KMS-11 (cell line): ENCODE results near the gene ZSCAN30.

Source experiments
- H2AFZ ChIP-seq: fragments of 200-600 bp; sonication (generic); 2 replicates; pipeline ENCODE4 v1.6.1; 2016; ENCODE audit warnings: antibody characterized with exemption, mixed run types, low read depth
- H3K27ac ChIP-seq: fragments of 200-600 bp; sonication (generic); 2 replicates; pipeline ENCODE4 v1.6.1; 2016; ENCODE audit warnings: mild to moderate bottlenecking, mixed run types
- H3K27me3 ChIP-seq: fragments of 200-600 bp; sonication (generic); 2 replicates; pipeline ENCODE4 v1.6.1; 2017; ENCODE audit warnings: mild to moderate bottlenecking, low read depth, mixed run types, moderate library complexity; ENCODE audit not compliant: insufficient read depth
- H3K36me3 ChIP-seq: fragments of 200-600 bp; sonication (generic); 2 replicates; pipeline ENCODE4 v1.6.1; 2017; ENCODE audit warnings: mild to moderate bottlenecking, mixed run types; ENCODE audit not compliant: insufficient read depth
- H3K4me1 ChIP-seq: fragments of 200-600 bp; sonication (generic); 2 replicates; pipeline ENCODE4 v1.6.1; 2016; ENCODE audit warnings: mild to moderate bottlenecking, low read depth, mixed run types; ENCODE audit not compliant: poor library complexity, severe bottlenecking
- H3K4me2 ChIP-seq: fragments of 200-600 bp; sonication (generic); 2 replicates; pipeline ENCODE4 v1.7.0; 2016; ENCODE audit warnings: mild to moderate bottlenecking, mixed run types
- H3K4me3 ChIP-seq: fragments of 200-600 bp; sonication (generic); IDR thresholded peaks from 2 replicates; pipeline ENCODE4 v1.6.1; 2017; ENCODE audit warnings: low read depth, low read length, mixed read lengths; ENCODE audit not compliant: insufficient read depth
- H3K79me2 ChIP-seq: fragments of 200-600 bp; sonication (generic); 2 replicates; pipeline ENCODE4 v1.6.1; 2016; ENCODE audit warnings: low read depth, mixed run types; ENCODE audit not compliant: insufficient read depth
- H3K9ac ChIP-seq: fragments of 200-600 bp; sonication (generic); 2 replicates; pipeline ENCODE4 v1.6.1; 2016; ENCODE audit warnings: mild to moderate bottlenecking, mixed run types
- H4K20me1 ChIP-seq: fragments of 200-600 bp; sonication (generic); 2 replicates; pipeline ENCODE4 v1.6.1; 2016; ENCODE audit warnings: mild to moderate bottlenecking, mixed run types; ENCODE audit not compliant: insufficient read depth
- TF ChIP-seq, protein P1 (sequence below): fragments of 200-600 bp; sonication (generic); conservative IDR thresholded peaks from 2 replicates; pipeline ENCODE4 v1.6.1; 2017; ENCODE audit warnings: low read depth, mild to moderate bottlenecking, antibody characterized with exemption, low read length, moderate library complexity, mixed read lengths

Gene ZSCAN30

DNA sequence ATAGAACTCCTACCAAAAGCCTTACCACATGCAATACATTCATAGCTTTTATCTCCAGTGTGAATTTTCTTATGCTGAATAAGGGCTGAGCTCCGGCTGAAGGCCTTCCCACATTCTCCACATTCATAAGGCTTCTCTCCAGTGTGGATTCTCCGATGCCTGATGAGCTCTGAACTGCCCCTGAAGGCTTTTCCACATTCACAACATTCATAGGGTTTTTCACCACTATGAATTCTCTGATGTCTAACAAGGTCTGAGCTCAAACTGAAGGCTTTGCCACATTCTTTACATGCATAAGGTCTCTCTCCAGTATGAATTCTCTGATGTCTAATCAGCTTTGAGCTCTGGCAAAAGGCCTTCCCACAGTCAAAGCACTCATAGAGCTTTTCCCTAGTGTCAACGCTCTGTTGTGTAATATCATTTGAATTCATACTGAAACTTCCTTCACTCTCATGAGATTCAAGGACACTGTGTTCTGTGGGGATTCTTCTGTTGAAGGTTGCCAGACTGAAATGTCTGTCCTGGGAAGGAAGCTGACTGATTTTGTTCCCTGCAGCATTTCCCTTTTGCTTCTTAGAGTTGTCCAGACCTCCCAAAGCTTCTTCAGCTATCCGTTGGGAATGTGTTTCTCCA, 36.3 kb downstream of the ZSCAN30 start:
- TF ChIP-seq, protein P1, sequence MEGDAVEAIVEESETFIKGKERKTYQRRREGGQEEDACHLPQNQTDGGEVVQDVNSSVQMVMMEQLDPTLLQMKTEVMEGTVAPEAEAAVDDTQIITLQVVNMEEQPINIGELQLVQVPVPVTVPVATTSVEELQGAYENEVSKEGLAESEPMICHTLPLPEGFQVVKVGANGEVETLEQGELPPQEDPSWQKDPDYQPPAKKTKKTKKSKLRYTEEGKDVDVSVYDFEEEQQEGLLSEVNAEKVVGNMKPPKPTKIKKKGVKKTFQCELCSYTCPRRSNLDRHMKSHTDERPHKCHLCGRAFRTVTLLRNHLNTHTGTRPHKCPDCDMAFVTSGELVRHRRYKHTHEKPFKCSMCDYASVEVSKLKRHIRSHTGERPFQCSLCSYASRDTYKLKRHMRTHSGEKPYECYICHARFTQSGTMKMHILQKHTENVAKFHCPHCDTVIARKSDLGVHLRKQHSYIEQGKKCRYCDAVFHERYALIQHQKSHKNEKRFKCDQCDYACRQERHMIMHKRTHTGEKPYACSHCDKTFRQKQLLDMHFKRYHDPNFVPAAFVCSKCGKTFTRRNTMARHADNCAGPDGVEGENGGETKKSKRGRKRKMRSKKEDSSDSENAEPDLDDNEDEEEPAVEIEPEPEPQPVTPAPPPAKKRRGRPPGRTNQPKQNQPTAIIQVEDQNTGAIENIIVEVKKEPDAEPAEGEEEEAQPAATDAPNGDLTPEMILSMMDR, result no peak
- Histone ChIP-seq H3K4me2 (no peak overlapping the region), H3K27ac (no peak overlapping the region), H3K27me3 (no peaks in the 10 kb centered on the region), H3K79me2 (no peaks in the 10 kb centered on the region), H3K4me3 (no peak overlapping the region), H2AFZ (no peak overlapping the region), H3K4me1 (no peaks in the 10 kb centered on the region), H3K9ac (no peak overlapping the region), H3K36me3 (no peaks in the 10 kb centered on the region), H4K20me1 (no peaks in the 10 kb centered on the region)

DNA sequence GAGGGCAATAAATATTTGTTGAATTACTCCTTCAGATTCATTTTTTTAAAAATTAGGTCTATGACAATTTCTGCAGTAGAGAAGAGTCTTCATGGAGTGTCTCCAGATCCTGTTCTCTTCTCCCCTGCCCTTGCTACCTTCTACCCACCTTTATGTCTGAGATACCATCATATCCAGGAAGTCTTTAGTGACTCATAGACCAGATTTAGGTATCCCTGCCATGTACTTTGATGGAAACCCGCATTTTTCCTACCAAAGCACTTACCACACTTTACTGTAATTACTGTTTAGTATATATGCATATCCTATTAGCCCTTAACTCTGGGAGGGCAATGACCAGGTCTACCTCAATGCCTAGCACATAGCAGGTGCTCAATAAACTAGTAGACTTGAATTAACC, 37.6 kb downstream of the ZSCAN30 start:
- H3K4me1 ChIP-seq, result no peaks in the 10 kb centered on the region
- TF ChIP-seq, protein P1, result no peak
- no peaks in the 10 kb centered on the region for H3K79me2 ChIP-seq
- H2AFZ ChIP-seq, result no peak overlapping the region
- H3K27ac ChIP-seq, result no peak overlapping the region
- H3K36me3 ChIP-seq, result no peaks in the 10 kb centered on the region
- H3K4me2 ChIP-seq, result no peak overlapping the region
- no peaks in the 10 kb centered on the region for H3K27me3 ChIP-seq
- H3K9ac ChIP-seq, result no peak overlapping the region
- H3K4me3 ChIP-seq, result no peak overlapping the region
- H4K20me1 ChIP-seq, result no peaks in the 10 kb centered on the region

DNA sequence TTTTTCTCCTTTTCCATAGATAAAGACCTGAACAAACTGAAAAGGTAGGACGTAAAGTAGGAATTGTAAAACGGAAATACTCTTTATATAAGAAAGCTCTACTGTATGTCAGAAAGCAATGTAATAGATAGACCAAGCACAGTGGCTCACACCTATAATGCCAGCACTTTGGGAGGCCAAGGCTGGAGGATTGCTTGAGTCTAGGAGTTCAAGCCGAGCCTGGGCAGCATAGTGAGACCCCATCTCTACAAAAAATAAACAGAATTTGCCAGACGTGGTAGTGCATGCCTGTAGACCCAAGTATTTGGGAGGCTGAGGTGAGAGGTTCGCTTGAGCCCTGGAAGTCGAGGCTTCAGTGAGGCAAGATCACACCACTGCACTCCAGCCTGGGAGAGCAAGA, 41.6 kb downstream of the ZSCAN30 start:
- Histone ChIP-seq H3K4me3 (no peak overlapping the region), H3K9ac (no peak overlapping the region)
- TF ChIP-seq, protein P1, result no peak

DNA sequence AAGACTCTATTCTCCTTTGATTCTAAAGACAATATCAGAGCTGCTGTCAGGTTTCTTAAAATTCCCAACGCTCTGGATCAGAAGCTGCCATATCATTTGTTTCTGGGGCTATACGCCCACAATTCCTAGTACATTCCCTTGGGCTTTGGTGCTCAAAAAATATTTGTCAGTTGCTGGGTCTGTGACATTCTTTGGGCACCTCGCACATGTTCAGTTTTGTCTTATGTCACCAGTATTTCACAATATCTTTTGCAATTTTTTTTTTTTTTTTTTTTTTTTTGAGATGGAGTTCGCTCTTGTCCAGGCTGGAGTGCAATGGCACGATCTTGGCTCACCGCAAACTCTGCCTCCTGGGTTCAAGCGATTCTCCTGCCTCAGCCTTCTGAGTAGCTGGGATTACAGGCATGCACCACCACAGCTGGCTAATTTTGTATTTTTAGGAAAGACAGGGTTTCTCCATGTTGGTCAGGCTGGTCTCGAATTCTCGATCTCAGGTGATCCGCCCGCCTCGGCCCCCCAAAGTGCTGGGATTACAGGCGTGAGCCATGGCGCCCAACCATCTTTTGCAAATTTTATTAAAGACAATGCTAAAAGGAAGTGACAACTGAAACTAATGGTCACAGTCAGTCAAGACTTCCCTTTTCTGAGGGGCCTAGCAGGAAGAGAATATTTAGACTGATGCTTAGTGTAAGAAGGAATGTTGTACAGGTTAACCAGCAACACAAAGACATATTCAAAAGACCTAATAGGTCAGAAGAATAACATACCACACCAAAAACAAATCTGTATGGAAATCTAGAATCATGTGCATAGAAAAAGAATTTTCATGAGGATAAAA, 42.4 kb downstream of the ZSCAN30 start:
- Histone ChIP-seq H3K4me1 (no peaks in the 10 kb centered on the region), H2AFZ (no peak overlapping the region), H3K79me2 (peaks cover 2% of the 10 kb centered on the region; the same call in 1 of the 2 replicates), H3K9ac (no peak overlapping the region), H3K27me3 (no peaks in the 10 kb centered on the region), H3K4me2 (no peak overlapping the region), H3K27ac (no peak overlapping the region), H4K20me1 (no peaks in the 10 kb centered on the region), H3K4me3 (no peak overlapping the region), H3K36me3 (peaks cover 30% of the 10 kb centered on the region; the same call in 1 of the 2 replicates)
- TF ChIP-seq, protein P1, result no peak

More for the DNA sequence above, 41.6 kb downstream of the ZSCAN30 start:
- no peak overlapping the region for H2AFZ ChIP-seq
- no peaks in the 10 kb centered on the region for H3K4me1 ChIP-seq
- H3K36me3 ChIP-seq, result peaks cover 25% of the 10 kb centered on the region; the same call in 1 of the 2 replicates
- H3K79me2 ChIP-seq, result no peaks in the 10 kb centered on the region
- no peaks in the 10 kb centered on the region for H4K20me1 ChIP-seq
- no peak overlapping the region for H3K4me2 ChIP-seq
- no peaks in the 10 kb centered on the region for H3K27me3 ChIP-seq
- H3K27ac ChIP-seq, result no peak overlapping the region
